IgD-negative memory B cell (primary cell): ENCODE measurements around the gene GALNT17. TPM values are rescaled to one million over a fixed set of nuclear protein-coding genes. Genes with fewer than 3 reads are reported as not detected.
A peak's percentile ranks its signal among the peaks of the same experiment; 100 is the strongest.

ENCODE experiments used
- H3K27ac Mint-ChIP-seq, 3 donors: one replicate each; pipeline ENCODE4 v1.8.0; 2020 to 2022; ENCODE audit warnings: mild to moderate bottlenecking in 3 of 3, mixed read lengths in 3 of 3, moderate library complexity in 1 of 3
- H3K27me3 Mint-ChIP-seq: one replicate; pipeline ENCODE4 v1.8.0; 2021; ENCODE audit warnings: mixed read lengths
- H3K36me3 Mint-ChIP-seq: one replicate; pipeline ENCODE4 v1.8.0; 2020; ENCODE audit warnings: mild to moderate bottlenecking, mixed read lengths
- H3K4me1 Mint-ChIP-seq, 3 donors: one replicate each; pipeline ENCODE4 v1.8.0; 2020 to 2022; ENCODE audit warnings: mixed read lengths in 3 of 3, mild to moderate bottlenecking in 1 of 3
- H3K4me3 Mint-ChIP-seq, 4 donors: one replicate each; pipeline ENCODE4 v1.8.0; 2020 to 2022; ENCODE audit warnings: mild to moderate bottlenecking in 4 of 4, mixed read lengths in 4 of 4, moderate library complexity in 3 of 4
- H3K9me3 Mint-ChIP-seq, 3 donors: one replicate each; pipeline ENCODE4 v1.8.0; 2020 to 2021; ENCODE audit warnings: mixed read lengths in 3 of 3, mild to moderate bottlenecking in 1 of 3
- polyA plus RNA-seq: library from polyadenylated mRNA; unstranded; fragments of 300-500 nt; fragmentation: Illumina TruSeq; gene quantifications from one replicate; pipeline ENCODE4 v1.2.3, GENCODE V29; 2021

The GALNT17 gene
- polyA plus RNA-seq, 1 donor from 2014 or later, result not detected

DNA sequence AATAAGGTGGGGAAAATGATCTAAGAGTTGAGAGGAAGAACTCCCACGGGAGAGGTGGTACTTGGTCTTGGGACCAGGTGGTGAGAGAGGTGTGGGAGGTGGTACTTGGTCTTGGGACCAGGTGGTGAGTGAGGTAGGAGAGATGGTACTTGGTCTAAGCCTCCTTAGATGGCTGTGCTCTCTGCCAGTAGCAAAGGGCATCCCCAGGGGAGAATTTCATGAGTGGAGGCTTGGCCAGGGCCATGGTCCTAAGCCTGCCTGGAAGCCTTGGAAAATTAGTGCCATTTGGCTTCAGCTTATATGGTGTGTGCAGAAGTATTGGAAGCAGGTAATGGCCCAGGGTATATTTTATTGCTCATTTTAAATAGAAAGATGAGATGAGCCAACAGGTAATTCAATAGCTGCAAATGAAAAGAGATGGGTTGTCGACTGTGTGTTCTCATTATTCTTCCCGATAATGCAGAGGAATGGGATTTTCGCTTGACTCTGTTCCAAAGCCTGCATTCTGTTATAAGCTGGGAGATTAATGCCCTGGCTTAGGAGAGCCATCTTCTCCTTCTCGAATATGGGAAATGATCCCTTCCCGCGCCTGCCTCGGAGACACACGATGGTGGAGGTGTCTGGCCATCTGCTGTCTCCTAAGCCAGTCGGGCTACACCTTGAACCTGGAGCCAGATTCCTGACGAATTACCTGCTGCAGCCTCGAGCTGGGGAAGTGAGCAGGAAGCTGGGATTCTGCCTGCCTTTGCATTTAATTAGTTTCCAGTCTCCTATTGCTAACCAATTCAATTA lies 287.8 kb downstream of the GALNT17 start:
- Mint-ChIP-seq H3K9me3 (peaks cover 4 to 10% (median 6%) of the 10 kb centered on the region in 3 donors), H3K36me3 (no peaks in the 10 kb centered on the region), H3K4me3 (no peak overlapping the region), H3K4me1 (no peaks in the 10 kb centered on the region), H3K27ac (no peak overlapping the region), H3K27me3 (no peaks in the 10 kb centered on the region)

DNA sequence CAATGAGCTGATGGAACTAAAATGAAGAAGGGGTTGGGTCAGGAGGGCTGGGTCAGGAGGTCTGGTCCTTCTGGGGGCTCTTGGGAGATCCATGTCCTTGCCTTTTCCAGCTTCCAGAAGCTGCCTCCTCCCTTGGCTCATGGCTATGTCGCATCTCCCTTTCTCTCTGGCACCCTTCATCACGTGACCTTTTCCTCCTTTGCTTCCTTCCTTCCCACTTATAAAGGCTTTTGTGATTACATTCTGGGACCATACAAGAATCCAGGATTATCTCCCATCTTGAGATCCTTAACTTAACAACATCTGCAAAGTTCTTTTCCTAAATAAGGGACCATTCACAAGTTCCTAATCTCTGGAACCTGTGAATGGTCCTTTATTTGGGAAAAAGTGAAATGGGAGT lies 290.2 kb downstream of the GALNT17 start:
- Mint-ChIP-seq H3K4me3 (no peak overlapping the region), H3K36me3 (no peaks in the 10 kb centered on the region), H3K27me3 (no peaks in the 10 kb centered on the region), H3K27ac (no peak overlapping the region), H3K9me3 (peaks cover 3 to 10% (median 6%) of the 10 kb centered on the region in 3 donors), H3K4me1 (no peaks in the 10 kb centered on the region)

DNA sequence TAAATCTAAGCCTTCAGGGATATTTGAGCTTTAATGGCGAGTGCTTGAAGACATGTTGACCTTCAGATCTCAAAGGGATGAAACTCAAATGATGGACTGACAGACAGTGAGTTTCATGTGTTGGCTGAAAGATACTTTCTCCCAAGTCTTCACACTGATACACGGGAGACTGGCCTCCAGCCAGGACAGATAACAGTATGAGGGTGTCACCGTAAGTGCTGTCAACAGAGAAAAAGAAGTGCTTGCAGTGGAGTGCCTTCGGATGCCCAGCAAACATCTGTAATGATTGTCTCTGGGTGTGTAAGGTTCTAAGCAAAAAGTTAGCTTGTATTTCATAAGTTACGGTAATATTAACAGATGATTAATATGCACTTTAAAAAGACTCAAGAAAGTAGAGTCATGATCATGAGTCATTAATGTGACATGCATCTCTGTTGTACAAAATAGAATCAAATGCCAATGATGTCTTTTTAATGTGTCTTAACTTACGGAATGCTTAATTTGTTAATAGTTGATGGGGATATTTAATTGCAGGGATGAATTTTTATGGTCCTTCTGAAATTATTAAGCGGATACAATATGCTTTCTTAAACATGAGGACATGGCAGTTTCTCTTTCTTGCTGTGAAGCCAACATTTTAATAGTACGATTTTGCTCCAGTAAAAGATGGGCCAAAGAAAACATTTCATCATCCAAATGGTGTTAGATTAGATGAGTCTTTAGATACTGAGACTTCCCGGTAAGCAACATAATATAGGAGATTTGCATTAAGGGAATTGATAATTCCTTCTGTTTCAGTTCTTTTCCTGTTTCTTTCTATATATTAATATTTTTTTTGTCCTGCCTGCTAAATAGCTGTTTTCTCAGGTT lies 292.5 kb downstream of the GALNT17 start:
- H3K27me3 Mint-ChIP-seq, result no peaks in the 10 kb centered on the region

DNA sequence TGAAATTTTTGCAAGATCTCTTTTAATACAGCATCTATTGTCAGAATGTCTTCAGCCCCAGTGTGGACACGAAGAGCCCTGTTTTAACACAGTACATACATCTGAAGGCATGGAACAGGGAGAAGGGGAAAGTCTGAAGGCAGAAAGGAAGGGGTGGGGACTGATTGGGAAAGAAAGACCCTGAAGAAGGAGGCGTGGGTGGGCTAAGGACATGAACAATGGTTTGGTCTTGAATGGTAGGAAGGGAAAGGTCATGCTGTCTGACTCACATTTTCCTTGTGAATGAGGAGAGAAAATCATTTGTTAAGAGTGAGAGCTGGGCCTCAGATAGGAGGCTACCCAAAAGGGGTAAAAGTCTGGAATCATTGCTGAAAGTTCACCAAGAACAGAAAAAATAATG lies 297.1 kb downstream of the GALNT17 start:
- peaks cover 0 to 2% (median 0%) of the 10 kb centered on the region in 3 donors for H3K9me3 Mint-ChIP-seq
- H3K36me3 Mint-ChIP-seq, result peaks cover 3% of the 10 kb centered on the region
- H3K27ac Mint-ChIP-seq, result no peak overlapping the region
- H3K4me3 Mint-ChIP-seq, result no peak overlapping the region
- no peaks in the 10 kb centered on the region for H3K27me3 Mint-ChIP-seq
- no peaks in the 10 kb centered on the region for H3K4me1 Mint-ChIP-seq

More for the DNA sequence above, 292.5 kb downstream of the GALNT17 start:
- Mint-ChIP-seq H3K4me3 (no peak overlapping the region), H3K4me1 (no peaks in the 10 kb centered on the region), H3K36me3 (peaks cover 3% of the 10 kb centered on the region), H3K27ac (no peak overlapping the region), H3K9me3 (peaks cover 0 to 4% (median 3%) of the 10 kb centered on the region in 3 donors)

DNA sequence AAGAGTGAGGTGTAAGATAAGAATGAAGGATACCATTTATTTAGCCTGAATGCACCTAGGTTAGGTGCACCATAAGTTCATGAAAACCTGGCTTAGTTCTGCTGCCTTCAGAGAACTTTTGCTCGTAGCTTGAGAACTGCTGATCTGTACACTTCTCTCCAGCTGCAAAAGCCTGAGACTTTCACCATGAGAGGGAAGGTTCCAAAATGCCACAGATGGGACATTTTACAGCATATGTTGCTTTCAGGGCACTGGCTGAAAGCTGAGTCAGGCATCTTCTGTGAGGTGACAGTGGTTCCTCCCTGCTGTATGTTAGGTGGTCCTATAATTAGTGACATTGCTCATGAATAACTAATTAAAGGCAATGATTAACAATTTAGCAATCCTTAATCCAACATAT lies 298.3 kb downstream of the GALNT17 start:
- Mint-ChIP-seq H3K27ac (no peak overlapping the region), H3K36me3 (peaks cover 3% of the 10 kb centered on the region), H3K4me3 (no peak overlapping the region), H3K9me3 (peaks cover 0 to 2% (median 0%) of the 10 kb centered on the region in 3 donors), H3K4me1 (no peaks in the 10 kb centered on the region), H3K27me3 (no peaks in the 10 kb centered on the region)

DNA sequence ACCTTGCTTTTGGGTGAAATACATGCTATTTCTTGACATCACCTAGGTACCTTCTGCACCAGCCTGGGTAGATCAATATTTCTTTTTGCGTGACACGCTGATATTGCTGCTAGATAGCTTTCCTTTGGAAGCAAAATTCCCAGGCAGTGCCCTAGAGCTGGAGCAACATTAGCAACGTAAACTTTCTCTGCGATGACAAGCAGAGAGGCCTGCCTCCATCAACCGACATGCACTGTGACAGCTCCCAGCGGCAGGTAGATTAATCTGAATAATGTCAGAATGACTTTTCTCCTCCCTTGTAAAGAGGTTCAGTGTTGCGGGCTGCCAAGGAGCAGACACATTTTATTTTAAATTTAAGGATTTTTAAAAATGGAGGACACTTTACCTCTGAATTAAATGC lies 307.4 kb downstream of the GALNT17 start:
- no peak overlapping the region for H3K27ac Mint-ChIP-seq
- H3K4me1 Mint-ChIP-seq, result no peaks in the 10 kb centered on the region
- H3K4me3 Mint-ChIP-seq, result no peak overlapping the region
- no peaks in the 10 kb centered on the region for H3K27me3 Mint-ChIP-seq
- H3K36me3 Mint-ChIP-seq, result peaks cover 2% of the 10 kb centered on the region
- H3K9me3 Mint-ChIP-seq, result peaks cover 0 to 13% (median 7%) of the 10 kb centered on the region in 3 donors

DNA sequence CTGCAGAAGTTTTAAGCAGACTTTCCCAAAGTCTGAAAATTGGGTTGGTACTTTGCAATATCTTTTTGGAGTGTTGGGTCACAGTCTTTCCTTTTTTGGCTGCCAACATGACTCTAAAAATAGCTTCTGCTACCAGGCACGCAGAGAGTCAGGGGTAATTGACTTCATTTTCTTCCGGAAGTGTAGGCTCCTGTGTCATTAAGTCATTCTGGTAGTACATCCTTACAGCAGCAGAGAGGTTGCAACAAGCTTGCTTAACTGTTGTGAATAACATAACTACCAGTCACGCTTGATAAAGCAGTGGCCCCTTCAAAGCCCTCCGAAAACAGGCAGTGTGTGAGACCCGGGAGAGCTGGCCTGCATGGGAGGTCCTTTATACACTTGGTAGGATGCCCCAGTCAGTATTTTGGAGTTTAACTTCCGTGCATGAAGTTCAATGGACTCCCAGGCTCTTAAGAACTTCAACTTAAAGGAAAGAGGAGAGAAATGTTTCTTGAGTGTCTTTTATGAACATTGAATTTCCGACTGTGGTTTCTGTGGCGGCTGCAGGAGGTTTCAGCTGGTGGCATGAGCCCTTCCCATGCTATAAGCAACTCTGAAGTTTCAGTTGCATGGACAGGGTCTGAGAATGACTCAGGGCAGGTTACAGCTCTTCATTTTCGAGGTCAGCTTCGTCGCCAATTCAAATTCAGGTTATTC lies 310.7 kb downstream of the GALNT17 start:
- no peaks in the 10 kb centered on the region for H3K4me1 Mint-ChIP-seq
- H3K9me3 Mint-ChIP-seq, result peaks cover 0 to 9% (median 6%) of the 10 kb centered on the region in 3 donors
- no peaks in the 10 kb centered on the region for H3K27me3 Mint-ChIP-seq
- H3K4me3 Mint-ChIP-seq, result peak overlapping the region in 1 of 4 donors; percentile 37
- no peak overlapping the region for H3K27ac Mint-ChIP-seq
- H3K36me3 Mint-ChIP-seq, result no peaks in the 10 kb centered on the region

DNA sequence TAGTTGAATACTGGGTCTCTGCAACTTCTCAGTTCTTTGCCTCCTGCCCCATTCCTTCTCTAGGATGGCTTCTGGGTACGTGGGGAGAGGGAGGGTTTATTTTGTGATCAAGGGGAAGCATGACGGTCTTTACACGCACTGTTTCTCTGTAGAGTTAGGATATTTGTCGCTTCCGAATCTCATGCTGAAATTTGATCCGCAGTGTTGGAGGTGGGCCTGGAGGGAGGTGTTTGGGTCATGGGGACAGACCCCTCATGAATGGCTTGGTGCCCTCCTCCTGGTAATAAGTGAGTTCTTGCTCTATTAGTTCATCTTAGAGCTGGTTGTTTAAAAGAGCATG lies 311.2 kb downstream of the GALNT17 start:
- H3K36me3 Mint-ChIP-seq, result no peaks in the 10 kb centered on the region
- peaks cover 0 to 10% (median 3%) of the 10 kb centered on the region in 3 donors for H3K9me3 Mint-ChIP-seq
- no peak overlapping the region for H3K27ac Mint-ChIP-seq
- H3K4me3 Mint-ChIP-seq, result peak overlapping the region in 1 of 4 donors; percentile 37
- H3K27me3 Mint-ChIP-seq, result no peaks in the 10 kb centered on the region
- no peaks in the 10 kb centered on the region for H3K4me1 Mint-ChIP-seq

DNA sequence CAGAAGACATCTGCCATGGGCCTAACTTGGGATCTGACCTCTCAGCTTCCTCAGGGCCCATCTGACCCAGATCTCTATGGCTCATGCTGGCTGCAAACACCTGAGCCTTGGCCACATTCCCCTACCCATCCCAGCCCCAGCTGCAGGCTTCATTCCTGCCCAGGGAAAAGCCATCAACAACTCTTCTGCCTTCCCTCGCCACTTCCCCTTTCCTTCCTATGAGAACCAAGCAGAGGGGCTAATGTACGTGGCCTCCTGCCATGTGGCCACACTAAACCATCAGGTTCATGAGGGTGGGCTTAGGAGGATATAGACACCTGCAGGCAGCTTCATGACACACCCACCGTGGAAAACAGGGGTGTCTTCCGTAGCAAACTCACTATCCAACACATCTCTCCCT lies 312.2 kb downstream of the GALNT17 start:
- Mint-ChIP-seq H3K4me3 (no peak overlapping the region), H3K36me3 (no peaks in the 10 kb centered on the region), H3K27ac (no peak overlapping the region), H3K27me3 (no peaks in the 10 kb centered on the region), H3K9me3 (peaks cover 0 to 11% (median 0%) of the 10 kb centered on the region in 3 donors), H3K4me1 (no peaks in the 10 kb centered on the region)

DNA sequence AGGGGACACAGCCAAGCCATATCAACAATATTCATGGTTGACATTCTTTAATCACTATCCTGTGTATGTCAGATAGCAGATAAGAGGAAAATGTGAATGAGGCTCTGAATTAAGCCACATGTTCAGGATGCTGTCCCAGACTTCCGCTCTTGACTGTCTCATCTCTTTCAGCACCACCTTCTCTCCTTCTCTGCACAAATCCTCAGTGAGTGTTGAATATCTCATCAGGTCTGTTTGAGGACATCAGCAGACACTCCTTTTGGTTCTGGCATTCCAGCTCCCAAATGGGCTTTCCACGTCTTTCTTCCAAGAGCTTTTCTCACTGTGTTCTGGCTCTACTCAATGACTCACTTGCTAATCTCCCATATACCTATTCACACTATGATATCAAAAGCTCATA lies 321.7 kb downstream of the GALNT17 start:
- no peak overlapping the region for H3K4me3 Mint-ChIP-seq
- H3K36me3 Mint-ChIP-seq, result no peaks in the 10 kb centered on the region
- peaks cover 5 to 10% (median 7%) of the 10 kb centered on the region in 3 donors for H3K9me3 Mint-ChIP-seq
- H3K27me3 Mint-ChIP-seq, result no peaks in the 10 kb centered on the region
- H3K27ac Mint-ChIP-seq, result no peak overlapping the region
- H3K4me1 Mint-ChIP-seq, result no peaks in the 10 kb centered on the region

DNA sequence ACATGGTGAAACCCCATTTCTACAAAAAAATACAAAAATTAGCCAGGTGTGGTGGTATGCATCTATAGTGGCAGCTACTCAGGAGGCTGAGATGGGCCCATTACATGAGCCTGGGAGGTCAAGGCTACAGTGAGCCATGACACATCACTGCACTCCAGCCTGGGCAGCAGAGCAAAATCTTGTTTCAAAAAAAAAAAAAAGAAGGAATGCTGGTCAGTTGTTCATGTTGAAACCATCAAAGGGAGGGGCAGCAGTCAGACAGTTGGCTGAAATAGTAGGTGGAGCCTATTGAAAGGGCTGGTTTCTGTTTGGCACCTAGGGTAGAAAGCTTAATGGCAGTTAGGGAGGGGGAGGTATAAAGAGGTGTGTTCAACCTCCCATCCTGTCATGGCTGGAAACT lies 323.0 kb downstream of the GALNT17 start:
- no peak overlapping the region for H3K27ac Mint-ChIP-seq
- H3K36me3 Mint-ChIP-seq, result no peaks in the 10 kb centered on the region
- H3K9me3 Mint-ChIP-seq, result peaks cover 5 to 15% (median 7%) of the 10 kb centered on the region in 3 donors
- no peaks in the 10 kb centered on the region for H3K27me3 Mint-ChIP-seq
- no peaks in the 10 kb centered on the region for H3K4me1 Mint-ChIP-seq
- no peak overlapping the region for H3K4me3 Mint-ChIP-seq

DNA sequence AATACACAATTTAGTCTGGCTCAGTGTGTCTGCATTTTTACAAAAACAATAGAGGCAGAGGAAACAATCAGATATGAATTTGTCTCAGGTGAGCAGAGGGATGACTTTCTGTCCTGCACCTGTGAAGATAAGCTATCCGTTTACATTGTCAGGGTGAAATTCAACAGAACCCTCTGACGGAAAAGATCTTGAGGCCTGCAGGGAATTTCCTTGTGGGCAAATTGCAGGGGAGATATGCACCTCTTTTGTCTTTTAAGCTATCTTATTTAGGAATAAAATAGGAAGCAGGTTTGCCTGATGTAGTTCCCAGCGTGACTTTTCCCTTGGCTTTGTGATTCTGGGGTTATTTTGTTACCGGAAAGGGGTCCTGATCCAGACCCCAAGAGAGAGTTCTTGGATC lies 325.1 kb downstream of the GALNT17 start:
- peak overlapping the region in 1 of 3 donors; percentile 27 for H3K27ac Mint-ChIP-seq
- H3K9me3 Mint-ChIP-seq, result peaks cover 7 to 15% (median 7%) of the 10 kb centered on the region in 3 donors
- H3K36me3 Mint-ChIP-seq, result peaks cover 2% of the 10 kb centered on the region
- H3K4me3 Mint-ChIP-seq, result no peak overlapping the region
- no peaks in the 10 kb centered on the region for H3K27me3 Mint-ChIP-seq
- H3K4me1 Mint-ChIP-seq, result no peaks in the 10 kb centered on the region

DNA sequence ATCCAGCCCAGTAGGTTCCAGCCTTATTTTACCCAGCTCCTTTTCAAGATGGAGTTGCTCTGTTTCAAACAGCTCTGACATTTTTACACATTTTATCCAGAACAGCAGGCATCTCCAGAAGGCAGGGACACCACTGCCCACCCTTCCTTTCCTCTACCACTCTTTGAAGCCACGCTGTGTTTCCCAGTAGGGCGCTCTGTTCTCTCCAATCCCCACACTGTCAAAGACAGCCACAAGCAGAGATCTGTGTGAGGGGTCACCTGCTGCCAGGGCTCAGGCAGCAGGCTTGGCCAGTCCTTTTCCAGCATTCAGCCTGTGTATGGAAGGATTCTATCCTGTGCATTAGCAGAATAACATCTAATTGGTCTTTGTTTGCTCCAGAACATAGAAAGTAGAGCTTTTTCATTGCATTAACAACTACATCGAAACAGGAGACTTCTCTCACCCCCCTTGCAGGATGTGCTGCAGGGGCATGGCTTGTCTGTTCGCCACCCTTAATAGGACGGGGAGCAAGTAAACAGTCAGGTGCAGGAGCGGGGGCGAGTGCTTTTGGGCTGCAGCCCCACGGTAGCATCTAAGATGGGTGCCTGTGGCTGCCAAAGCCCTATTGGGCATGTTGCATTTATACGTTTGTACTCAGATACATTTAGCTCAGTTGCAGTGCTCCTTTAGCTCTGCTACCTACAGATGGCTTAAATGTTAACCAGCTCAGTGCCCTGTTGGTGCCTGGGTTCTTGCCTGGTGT lies 326.1 kb downstream of the GALNT17 start:
- Mint-ChIP-seq H3K4me3 (no peak overlapping the region), H3K4me1 (peaks cover 0 to 2% (median 0%) of the 10 kb centered on the region in 3 donors), H3K27me3 (no peaks in the 10 kb centered on the region), H3K27ac (peak overlapping the region in 1 of 3 donors; percentile 31), H3K36me3 (peaks cover 2% of the 10 kb centered on the region), H3K9me3 (peaks cover 4 to 11% (median 9%) of the 10 kb centered on the region in 3 donors)

DNA sequence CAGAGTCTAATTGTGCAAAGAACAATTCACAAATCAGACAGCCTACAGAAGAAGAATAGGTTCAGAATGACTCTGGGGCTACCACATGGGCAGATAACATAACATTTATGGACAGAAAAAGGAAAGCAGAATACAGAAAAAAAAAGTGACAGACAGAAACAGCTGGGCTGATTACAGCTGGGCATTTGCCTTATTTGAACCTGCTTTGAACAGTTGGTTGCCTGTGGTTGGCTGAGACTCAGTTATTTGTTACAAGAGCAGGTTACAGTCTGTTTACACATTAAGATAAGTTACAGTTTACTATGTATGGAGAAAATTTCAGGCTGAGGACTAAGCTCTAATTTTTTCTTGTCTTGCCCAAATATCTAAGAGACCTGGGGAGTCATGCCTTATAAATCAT lies 327.2 kb downstream of the GALNT17 start:
- H3K4me3 Mint-ChIP-seq, result no peak overlapping the region
- no peak overlapping the region for H3K27ac Mint-ChIP-seq
- H3K27me3 Mint-ChIP-seq, result no peaks in the 10 kb centered on the region
- peaks cover 2% of the 10 kb centered on the region for H3K36me3 Mint-ChIP-seq
- H3K4me1 Mint-ChIP-seq, result peaks cover 0 to 2% (median 0%) of the 10 kb centered on the region in 3 donors
- peaks cover 4 to 9% (median 6%) of the 10 kb centered on the region in 3 donors for H3K9me3 Mint-ChIP-seq
